ENCODE results near the gene BTLA. TPM values are rescaled to one million over a fixed set of nuclear protein-coding genes. Genes with fewer than 3 reads are reported as not detected.

BTLA gene
- total and polyA plus RNA-seq, 2 of the 13 experiments (the other 11 are each of a cell fraction or from before 2014, with no cell fraction given), result not detected

DNA sequence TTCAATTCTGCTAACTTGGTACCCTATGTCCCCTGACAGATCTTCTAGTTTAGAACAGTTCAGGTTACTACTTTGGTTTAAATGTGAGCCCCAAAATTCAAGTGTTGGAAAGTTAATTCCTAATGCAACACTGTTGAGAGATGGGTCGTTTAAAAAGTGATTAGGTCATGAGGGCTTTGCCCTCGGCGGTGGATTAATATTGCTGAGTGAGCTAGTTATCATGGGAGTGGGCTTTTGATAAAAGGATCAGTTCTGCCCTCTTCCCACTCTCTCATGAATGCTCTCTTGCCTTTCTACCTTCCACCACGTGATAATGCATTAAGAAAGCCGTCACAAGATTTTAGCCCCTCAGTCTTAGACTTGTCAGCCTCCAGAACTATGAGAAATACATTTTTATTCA, 72.1 kb downstream of the BTLA start (continued):
- TF ChIP-seq MAFK (conservative IDR thresholded peaks at IDR 0.05 in 1 of 2, IDR thresholded peaks at IDR 0.05 in 1 of 2; ENCODE audit: low read length in 2 of 2) (peak; percentile 53 to 66), PTBP1 (IDR thresholded peaks at IDR 0.05; ENCODE audit: low read depth, low read length, poor library complexity, severe bottlenecking) (no peak), MAFF (IDR thresholded peaks at IDR 0.05; ENCODE audit: low read depth, low read length) (peak; percentile 44; the same call in 1 of the 2 replicates), ARNTL (CRISPR knock-in tag; IDR thresholded peaks at IDR 0.05) (no peak)
- TF ChIP-seq, protein P1, sequence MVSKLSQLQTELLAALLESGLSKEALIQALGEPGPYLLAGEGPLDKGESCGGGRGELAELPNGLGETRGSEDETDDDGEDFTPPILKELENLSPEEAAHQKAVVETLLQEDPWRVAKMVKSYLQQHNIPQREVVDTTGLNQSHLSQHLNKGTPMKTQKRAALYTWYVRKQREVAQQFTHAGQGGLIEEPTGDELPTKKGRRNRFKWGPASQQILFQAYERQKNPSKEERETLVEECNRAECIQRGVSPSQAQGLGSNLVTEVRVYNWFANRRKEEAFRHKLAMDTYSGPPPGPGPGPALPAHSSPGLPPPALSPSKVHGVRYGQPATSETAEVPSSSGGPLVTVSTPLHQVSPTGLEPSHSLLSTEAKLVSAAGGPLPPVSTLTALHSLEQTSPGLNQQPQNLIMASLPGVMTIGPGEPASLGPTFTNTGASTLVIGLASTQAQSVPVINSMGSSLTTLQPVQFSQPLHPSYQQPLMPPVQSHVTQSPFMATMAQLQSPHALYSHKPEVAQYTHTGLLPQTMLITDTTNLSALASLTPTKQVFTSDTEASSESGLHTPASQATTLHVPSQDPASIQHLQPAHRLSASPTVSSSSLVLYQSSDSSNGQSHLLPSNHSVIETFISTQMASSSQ (IDR thresholded peaks at IDR 0.05; ENCODE audit: low read depth), result no peak
- TF ChIP-seq, protein P1 (CRISPR knock-in tag; IDR thresholded peaks at IDR 0.05; ENCODE audit: borderline replicate concordance), result no peak
- TF ChIP-seq, protein P2, sequence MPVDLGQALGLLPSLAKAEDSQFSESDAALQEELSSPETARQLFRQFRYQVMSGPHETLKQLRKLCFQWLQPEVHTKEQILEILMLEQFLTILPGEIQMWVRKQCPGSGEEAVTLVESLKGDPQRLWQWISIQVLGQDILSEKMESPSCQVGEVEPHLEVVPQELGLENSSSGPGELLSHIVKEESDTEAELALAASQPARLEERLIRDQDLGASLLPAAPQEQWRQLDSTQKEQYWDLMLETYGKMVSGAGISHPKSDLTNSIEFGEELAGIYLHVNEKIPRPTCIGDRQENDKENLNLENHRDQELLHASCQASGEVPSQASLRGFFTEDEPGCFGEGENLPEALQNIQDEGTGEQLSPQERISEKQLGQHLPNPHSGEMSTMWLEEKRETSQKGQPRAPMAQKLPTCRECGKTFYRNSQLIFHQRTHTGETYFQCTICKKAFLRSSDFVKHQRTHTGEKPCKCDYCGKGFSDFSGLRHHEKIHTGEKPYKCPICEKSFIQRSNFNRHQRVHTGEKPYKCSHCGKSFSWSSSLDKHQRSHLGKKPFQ (CRISPR knock-in tag; IDR thresholded peaks at IDR 0.05; ENCODE audit: insufficient replicate concordance), result no peak

Measured in HepG2 (cell line).